K562 (cell line): ENCODE results near the gene MPPED2. TPM values are rescaled to one million over a fixed set of nuclear protein-coding genes. Genes with fewer than 3 reads are reported as not detected.

Experiments used
- ATAC-seq: fragments of 200-7000 bp; cut with Tn5 transposase; 3 replicates; pipeline ENCODE4 v1.9.1; 2020; ENCODE audit warnings: moderate library complexity
- Bru-seq: library from RNA; stranded (reverse); fragments of 400-500 nt; gene quantifications from one replicate; lab custom pipeline; 2021; lab: Mats Ljungman, UMichigan
- BruChase-seq, 2 experiments: library from RNA; stranded (reverse); fragments of 400-500 nt; gene quantifications; one replicate each; lab custom pipeline; 2021; lab: Mats Ljungman, UMichigan
- BruUV-seq: library from RNA; stranded (reverse); fragments of 400-500 nt; replicated peaks from 2 replicates; lab custom pipeline; 2021; lab: Mats Ljungman, UMichigan
- CTCF ChIA-PET: fragments of 300-600 bp; formaldehyde crosslinking; extraction: SDS; loops from one replicate; lab custom pipeline; 2021; ENCODE audit warnings: low intra/inter-chr PET ratio; lab: Yijun Ruan, JAX
- POLR2A ChIA-PET: fragments of 300-600, 350-650 bp; sonication (Branson Sonifier 250); formaldehyde crosslinking; extraction: SDS; loops from one replicate; lab custom pipeline; 2021; ENCODE audit warnings: antibody characterized with exemption, inconsistent platforms; lab: Yijun Ruan, JAX
- DNase-seq, 4 experiments: peaks; one replicate each; pipeline versions ENCODE4 v3.0.0 to v3.0.0-alpha.2; 2011 to 2018; ENCODE audit warnings: low spot score in 3 of 4, mixed read lengths in 3 of 4; ENCODE audit errors: extremely low read depth in 1 of 4
- FAIRE-seq: peaks from 2 replicates; lab custom pipeline; 2011; peaks lifted over from hg19 to GRCh38; lab: Jason Lieb, UNC
- H2AFZ ChIP-seq: 2 replicates; pipeline ENCODE4 v1.6.0; 2011; ENCODE audit warnings: low read depth, low read length, control low read depth, inconsistent platforms
- H3K27ac ChIP-seq: fragments of 200-600 bp; 3 replicates; pipeline ENCODE4 v1.8.0; 2011; ENCODE audit warnings: low read depth, mild to moderate bottlenecking, control low read depth, inconsistent platforms, low read length, moderate library complexity, mixed read lengths; ENCODE audit errors: extremely low read depth
- H3K27me3 ChIP-seq, 2 experiments: fragments of 300-600 bp in 1 of 2; 2 replicates in 1 of 2; 3 replicates in 1 of 2; pipeline versions ENCODE4 v1.6.0 to v1.8.0; 2011; ENCODE audit warnings: inconsistent platforms in 2 of 2, low read length in 2 of 2, mild to moderate bottlenecking in 1 of 2, mixed read lengths in 1 of 2, moderate library complexity in 1 of 2; ENCODE audit not compliant: control insufficient read depth in 2 of 2, insufficient read depth in 2 of 2
- H3K36me3 ChIP-seq: fragments of 300-600 bp; 3 replicates; pipeline ENCODE4 v1.8.0; 2011; ENCODE audit warnings: mild to moderate bottlenecking, low read length, inconsistent platforms; ENCODE audit not compliant: control insufficient read depth, insufficient read depth
- H3K4me1 ChIP-seq, 2 experiments: fragments of 200-600 bp in 1 of 2; replicated peaks in 1 of 2; 2 replicates in 1 of 2; 3 replicates in 1 of 2; pipeline versions ENCODE4 v1.5.1 to v1.8.0; 2011; ENCODE audit warnings: inconsistent platforms in 2 of 2, low read length in 2 of 2, mild to moderate bottlenecking in 1 of 2, mixed read lengths in 1 of 2, moderate library complexity in 1 of 2; ENCODE audit not compliant: control insufficient read depth in 2 of 2, insufficient read depth in 2 of 2
- H3K4me2 ChIP-seq: 2 replicates; pipeline ENCODE4 v1.6.1; 2011; ENCODE audit warnings: low read length, control low read depth, inconsistent platforms, mixed read lengths; ENCODE audit not compliant: insufficient read depth
- H3K4me3 ChIP-seq: fragments of 200-600 bp; sonication (generic), shearing (Covaris generic); 2 replicates; pipeline ENCODE4 v1.5.1; 2016; ENCODE audit warnings: control low read depth, inconsistent platforms
- H3K79me2 ChIP-seq: fragments of 200-600 bp; 3 replicates; pipeline ENCODE4 v1.8.0; 2011; ENCODE audit warnings: low read length, inconsistent platforms; ENCODE audit not compliant: control insufficient read depth, insufficient read depth
- H3K9ac ChIP-seq, 2 experiments: 2 replicates each; pipeline versions ENCODE4 v1.6.0 to v1.6.1; 2011; ENCODE audit warnings: low read depth in 2 of 2, low read length in 2 of 2, control low read depth in 1 of 2, inconsistent platforms in 1 of 2, mild to moderate bottlenecking in 1 of 2, mixed read lengths in 1 of 2; ENCODE audit not compliant: insufficient read depth in 1 of 2
- H3K9me1 ChIP-seq: one replicate; pipeline ENCODE4 v1.6.0; 2011; ENCODE audit warnings: inconsistent platforms, mild to moderate bottlenecking, low read length, moderate library complexity; ENCODE audit not compliant: control insufficient read depth, insufficient read depth
- H3K9me3 ChIP-seq: replicated peaks from 2 replicates; pipeline ENCODE4 v1.5.1; 2011; ENCODE audit warnings: low read depth, low read length, inconsistent platforms; ENCODE audit not compliant: control insufficient read depth, insufficient read depth
- H4K20me1 ChIP-seq: replicated peaks from 2 replicates; pipeline ENCODE4 v1.6.1; 2011; ENCODE audit warnings: low read length, inconsistent platforms, mixed read lengths; ENCODE audit not compliant: control insufficient read depth, insufficient read depth
- MAFF ChIP-seq: IDR thresholded peaks from 2 replicates; pipeline ENCODE4 v1.6.1; 2012; ENCODE audit warnings: low read length, improper control_type of control experiment
- NFIC ChIP-seq: fragments of 450-650 bp; IDR thresholded peaks from 2 replicates; pipeline ENCODE4 v1.6.1; 2017; ENCODE audit warnings: mild to moderate bottlenecking, inconsistent platforms
- TAF9B ChIP-seq: fragments of 450-650 bp; IDR thresholded peaks from 2 replicates; pipeline ENCODE4 v1.6.1; 2018; ENCODE audit warnings: mild to moderate bottlenecking; ENCODE audit not compliant: partially characterized antibody
- ZFP91 ChIP-seq: sonication (generic); formaldehyde crosslinking; IDR thresholded peaks from 2 replicates; pipeline ENCODE4 v1.8.0; 2022; ENCODE audit warnings: mild to moderate bottlenecking, missing genetic modification reagents
- WGBS: fragments of 100-300 bp; shearing (Covaris generic); methylation state at CpG from one replicate; pipeline ENCODE4 v1.1.6; 2016; ENCODE audit warnings: low coverage, mixed read lengths; ENCODE audit not compliant: insufficient coverage; ENCODE audit errors: missing lambda C conversion rate; 5-methylcytosine and 5-hydroxymethylcytosine counted together
- in situ Hi-C: fragments of 300-500 bp; cut with MboI; formaldehyde crosslinking; loops from 4 replicates; pipeline ENCODE4 v1.15.0; 2018; ENCODE audit warnings: inconsistent platforms, mixed read lengths
- intact Hi-C: fragments of 100-400 bp; cut with micrococcal nuclease; formaldehyde crosslinking; loops from 2 replicates; pipeline ENCODE4 v1.14.2; 2022
- long read RNA-seq, 3 experiments: library from polyadenylated mRNA in 2 of 3; library from RNA in 1 of 3; unstranded in 2 of 3; stranded (forward) in 1 of 3; transcript quantifications; one replicate each; pipeline ENCODE4 v2.0.0, GENCODE V29; 2019 to 2022
- polyA minus RNA-seq, 3 experiments: library from RNA; depleted of rRNA, polyadenylated mRNA; stranded (reverse); fragments of >200 nt; gene quantifications; 2 replicates each; pipeline ENCODE4 v1.2.3, GENCODE V29; 2011
- polyA plus RNA-seq, 8 experiments: library from polyadenylated mRNA; depleted of rRNA in 4 of 8; stranded (reverse) in 5 of 8; unstranded in 3 of 8; fragments of >200 nt; fragmentation: Nextera tagmentation in 2 of 8; fragmentation: Illumina TruSeq in 1 of 8; extraction: Ambion mirVana in 2 of 8; extraction: Trizol in 1 of 8; gene quantifications; 2 replicates each; pipeline versions ENCODE4 v1.2.1 to v1.2.3, GENCODE V29; 2011 to 2014; ENCODE audit warnings: inconsistent platforms in 1 of 8, missing spikeins in 1 of 8
- total RNA-seq, 7 experiments: library from RNA; depleted of rRNA in 6 of 7; stranded (reverse); fragments of >200 nt in 6 of 7; fragmentation: Illumina TruSeq in 2 of 7; extraction: Trizol in 2 of 7; gene quantifications; 2 replicates each; pipeline versions ENCODE4 v1.2.1 to v1.2.3, GENCODE V29; 2011 to 2021; ENCODE audit warnings: low replicate concordance in 1 of 7

Gene MPPED2, protein sequence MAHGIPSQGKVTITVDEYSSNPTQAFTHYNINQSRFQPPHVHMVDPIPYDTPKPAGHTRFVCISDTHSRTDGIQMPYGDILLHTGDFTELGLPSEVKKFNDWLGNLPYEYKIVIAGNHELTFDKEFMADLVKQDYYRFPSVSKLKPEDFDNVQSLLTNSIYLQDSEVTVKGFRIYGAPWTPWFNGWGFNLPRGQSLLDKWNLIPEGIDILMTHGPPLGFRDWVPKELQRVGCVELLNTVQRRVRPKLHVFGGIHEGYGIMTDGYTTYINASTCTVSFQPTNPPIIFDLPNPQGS
- not detected in 2 replicates for total RNA-seq (2011; cell fraction: chromatin; rRNA removed; ENCODE audit: low replicate concordance)
- not detected in 2 replicates for total RNA-seq (2011; cell fraction: nucleolus; rRNA removed)
- not detected in 2 replicates for total RNA-seq (2011; cell fraction: nucleoplasm; rRNA removed)
- total RNA-seq (2014; rRNA removed) (not detected in 2 replicates), total RNA-seq (2014; rRNA removed; fragmentation: Illumina TruSeq; extraction: Trizol) (not detected in 2 replicates), total RNA-seq (2015; rRNA removed; fragmentation: Illumina TruSeq; extraction: Trizol) (not detected in 2 replicates), total RNA-seq (2021) (not detected in 2 replicates), polyA plus RNA-seq (2011; rRNA removed) (not detected in 2 replicates), polyA plus RNA-seq (2014; fragmentation: Illumina TruSeq; extraction: Trizol) (not detected in 2 replicates), polyA plus RNA-seq (2014; fragmentation: Nextera tagmentation; extraction: Ambion mirVana) (not detected), polyA plus RNA-seq (2014; rRNA removed) (not detected in 2 replicates), polyA minus RNA-seq (2011; rRNA and poly(A)+ RNA removed) (not detected in 2 replicates), Bru-seq, nascent RNA (not detected), BruChase-seq, experiment 1, labeled RNA remaining after a 2-hour chase (not detected), BruChase-seq, experiment 2, labeled RNA remaining after a 6-hour chase (not detected)
- polyA plus RNA-seq (2011; cell fraction: cytosol; rRNA removed): not detected in 2 replicates
- polyA plus RNA-seq (2011; cell fraction: nucleus; rRNA removed): not detected in 2 replicates
- polyA plus RNA-seq (2012): not detected in 2 replicates
- not detected in 2 replicates for polyA minus RNA-seq (2011; cell fraction: cytosol; rRNA and poly(A)+ RNA removed)
- polyA minus RNA-seq (2011; cell fraction: nucleus; rRNA and poly(A)+ RNA removed): not detected in 2 replicates
- long read RNA-seq, experiment 1: 0 reads
- long read RNA-seq, experiment 2: 0 reads
- long read RNA-seq, experiment 3: 0 reads

DNA sequence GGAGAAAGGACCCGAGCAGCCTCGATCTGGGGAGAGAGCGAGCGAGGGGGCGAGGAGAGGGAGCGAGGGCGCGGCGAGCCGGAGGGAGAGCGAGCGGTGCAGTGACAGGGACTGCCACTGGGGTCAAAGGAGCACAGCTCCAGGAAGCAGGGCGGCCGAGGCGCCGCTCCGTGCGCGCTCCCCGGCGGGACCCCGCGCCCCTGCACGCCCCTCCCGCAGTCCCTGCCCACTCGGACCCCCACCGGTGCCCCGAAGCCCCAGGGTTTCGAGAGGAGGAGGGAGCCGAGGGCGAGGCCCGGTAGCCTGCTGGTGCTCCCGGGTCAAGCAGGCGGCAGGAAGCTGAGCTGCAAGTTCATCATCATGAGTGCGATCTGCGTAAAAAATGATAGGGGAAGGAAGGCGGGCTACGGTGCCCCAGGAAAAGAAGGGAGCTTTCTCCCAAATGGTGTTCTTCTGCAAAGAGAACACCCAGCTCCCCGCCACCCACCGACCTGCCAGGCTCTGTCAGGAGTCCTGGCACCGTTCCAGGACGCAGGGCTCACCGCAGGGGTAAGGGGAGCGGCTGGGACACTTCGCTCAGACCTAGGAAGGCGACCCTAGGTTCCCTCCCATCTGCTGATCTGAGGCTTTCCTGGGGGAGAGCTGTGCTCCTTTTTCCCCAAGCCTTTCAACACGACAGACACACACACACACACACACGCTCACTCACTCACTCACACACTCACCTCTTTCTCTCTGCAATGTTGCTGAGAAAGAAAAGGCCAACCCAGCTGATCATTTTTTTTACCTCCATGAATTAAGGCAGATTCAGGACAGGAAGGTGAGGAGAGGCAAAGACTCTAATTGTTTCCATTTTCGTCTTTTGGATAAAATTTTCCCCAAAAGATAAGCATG, at the start of gene MPPED2:
MPPED2 (minus strand) TSS at position 103 of the 894 bp plus-strand sequence. CDS start 5,980 bp downstream, outside the sequence.
- no peak for TF ChIP-seq MAFF
- no peak for TF ChIP-seq TAF9B
- no peak for TF ChIP-seq ZFP91
- TF ChIP-seq NFIC: peak; percentile 76
- ChIA-PET POLR2A (no interaction called here), CTCF (no interaction called here)
- Histone ChIP-seq H3K9me1 (no peaks in the 10 kb centered on the region), H4K20me1 (no peaks in the 10 kb centered on the region), H3K9me3 (no peaks in the 10 kb centered on the region), H3K4me2 (no peak within 1 kb of the TSS), H3K4me1 (peaks cover 0 to 5% of the 10 kb centered on the region in 2 experiments; a peak in 2 of 5 replicates), H3K27ac (no peak within 1 kb of the TSS), H3K4me3 (no peak within 1 kb of the TSS), H3K9ac (no peak within 1 kb of the TSS), H3K79me2 (no peaks in the 10 kb centered on the region), H2AFZ (no peak within 1 kb of the TSS), H3K27me3 (no peaks in the 10 kb centered on the region), H3K36me3 (no peaks in the 10 kb centered on the region)
- FAIRE-seq (no peak), DNase-seq (peak; percentile 2 to 12 (median 10)), ATAC-seq (peak; percentile 86)
- in situ Hi-C loops: no loop called here
- WGBS: 6% methylated on average over 21 of the region's 49 CpGs
- intact Hi-C loops: no loop called here
- BruUV-seq: no TSS peak
